Endometrium (tissue), 2 donors: Measurements from ENCODE around the gene INTS2.

Experiments
- FAIRE-seq: peaks from 2 replicates; lab custom pipeline; 2012; peaks lifted over from hg19 to GRCh38; lab: Jason Lieb, UNC
- donor health status: control.
- donor health status: control.

Gene INTS2

DNA sequence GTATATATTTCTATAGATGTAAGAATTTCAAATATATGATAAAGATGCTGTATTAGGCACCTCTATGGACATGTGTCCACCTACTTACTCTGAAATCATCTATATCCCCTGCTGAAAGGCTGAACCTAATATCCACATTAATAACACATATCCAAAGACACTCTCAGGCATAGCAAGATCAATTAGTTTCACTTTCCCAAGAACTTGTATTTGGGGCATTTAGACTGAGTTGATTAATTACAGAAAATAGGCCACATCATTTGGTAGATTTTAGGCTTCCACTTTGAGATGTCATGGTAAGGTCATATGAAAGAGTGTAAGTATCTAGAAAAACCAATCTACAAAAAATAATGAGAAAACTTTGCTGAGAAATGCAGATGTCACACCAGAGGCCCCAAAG, 109.6 kb downstream of the INTS2 start:
- no peak for FAIRE-seq

DNA sequence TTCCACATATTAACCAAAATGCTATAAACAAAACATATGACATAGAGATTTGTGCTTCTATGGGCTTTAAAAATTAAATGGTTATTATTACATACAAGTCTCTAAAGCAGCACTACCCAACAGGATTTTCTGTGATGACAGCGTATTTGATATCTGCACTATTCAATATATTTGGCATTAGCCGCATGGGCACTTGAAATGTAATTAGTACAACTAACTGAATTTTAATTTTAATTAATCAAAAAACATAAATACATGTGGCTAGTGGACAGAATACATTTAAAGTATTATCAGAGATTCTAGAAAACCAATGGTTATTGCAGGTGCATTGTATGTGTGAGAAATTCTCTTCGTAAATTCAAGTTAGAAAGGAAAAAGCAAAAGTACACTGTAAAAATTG, 110.3 kb downstream of the INTS2 start:
- FAIRE-seq: no peak

DNA sequence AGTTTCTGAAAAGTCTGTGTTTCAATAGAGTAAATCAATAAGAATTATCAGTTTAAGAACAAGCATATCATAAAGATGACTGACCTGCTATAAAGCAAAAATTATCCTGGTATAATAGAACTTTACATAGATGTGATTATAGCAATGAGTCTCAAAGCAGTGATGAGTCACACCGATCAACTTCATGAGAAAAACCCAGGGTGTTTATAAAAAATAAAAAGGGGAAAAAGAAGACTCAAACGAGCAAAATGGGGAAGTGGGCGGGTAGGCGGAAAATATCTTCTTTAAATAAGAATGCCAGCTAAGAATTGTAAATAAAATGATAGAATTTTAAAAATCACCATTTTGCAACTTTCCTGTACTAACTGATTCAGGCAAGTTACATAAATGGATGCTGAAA, 111.2 kb downstream of the INTS2 start:
- FAIRE-seq: no peak

DNA sequence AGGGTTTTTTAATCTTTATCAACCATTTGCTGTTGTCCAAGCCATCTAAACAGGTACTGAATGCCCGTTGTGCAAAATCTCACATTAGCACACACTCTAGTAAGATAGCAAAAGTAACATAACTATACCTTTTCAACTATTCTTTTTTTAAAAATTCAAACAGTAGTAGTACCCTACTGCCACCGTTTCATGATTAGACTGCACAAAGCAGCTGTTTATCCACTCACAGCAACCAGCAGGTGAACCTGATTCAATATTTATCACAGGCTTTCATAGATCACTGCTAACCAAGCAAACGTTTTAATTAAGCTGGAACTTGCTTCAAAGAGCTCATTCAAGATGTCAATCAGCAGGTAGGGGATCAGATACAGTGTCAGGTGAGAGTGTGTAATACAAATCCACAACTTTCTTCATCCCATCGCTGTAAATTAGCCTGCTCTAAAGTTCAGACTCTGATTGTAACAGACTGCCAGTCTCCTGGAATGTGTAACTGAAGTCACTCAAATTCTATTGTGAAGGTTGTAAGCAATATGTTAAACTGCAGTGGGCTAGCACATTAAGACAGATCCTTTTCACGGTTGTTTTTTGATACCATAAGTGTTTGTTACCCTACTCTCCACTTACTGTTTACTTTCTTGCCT, 111.8 kb downstream of the INTS2 start:
- no peak for FAIRE-seq
